OCI-LY3 (cell line): Measurements from ENCODE around the gene UBLCP1.

Experiments used
- H2AFZ ChIP-seq: fragments of 200-600, 300-600 bp; shearing (Covaris generic); 2 replicates; pipeline ENCODE4 v1.6.0; 2014; ENCODE audit warnings: antibody characterized with exemption, low read depth, low read length
- H3K27ac ChIP-seq: fragments of 200-600, 300-600 bp; sonication (generic); 2 replicates; pipeline ENCODE4 v1.5.1; 2014; ENCODE audit warnings: mild to moderate bottlenecking, low read length, moderate library complexity, mixed read lengths
- H3K27me3 ChIP-seq: fragments of 200-600, 300-600 bp; sonication (generic); 2 replicates; pipeline ENCODE4 v1.6.1; 2014; ENCODE audit warnings: low read depth, low read length, mixed read lengths
- H3K36me3 ChIP-seq: fragments of 200-600, 300-600 bp; sonication (generic); replicated peaks from 2 replicates; pipeline ENCODE3; 2014; ENCODE audit warnings: low read depth, low read length, mixed read lengths
- H3K4me1 ChIP-seq: fragments of 300-600, 200-600 bp; sonication (generic); 2 replicates; pipeline ENCODE4 v1.6.1; 2014; ENCODE audit warnings: low read length, mixed read lengths
- H3K4me2 ChIP-seq: fragments of 200-600, 300-600 bp; sonication (generic); 2 replicates; pipeline ENCODE4 v1.6.1; 2014; ENCODE audit warnings: low read length, mixed read lengths
- H3K4me3 ChIP-seq: fragments of 300-600, 200-600 bp; sonication (generic); 2 replicates; pipeline ENCODE4 v1.5.1; 2014; ENCODE audit warnings: antibody characterized with exemption, mild to moderate bottlenecking, low read length, moderate library complexity
- H3K79me2 ChIP-seq: fragments of 300-600, 200-600 bp; shearing (Covaris generic); 2 replicates; pipeline ENCODE4 v1.6.1; 2014; ENCODE audit warnings: mild to moderate bottlenecking, low read length, mixed read lengths
- H3K9ac ChIP-seq: fragments of 300-600, 200-600 bp; shearing (Covaris generic); 2 replicates; pipeline ENCODE4 v1.6.0; 2014; ENCODE audit warnings: mild to moderate bottlenecking, low read length, moderate library complexity
- H3K9me3 ChIP-seq: fragments of 200-600, 300-600 bp; shearing (Covaris generic); 2 replicates; pipeline ENCODE4 v1.6.1; 2014; ENCODE audit warnings: low read length, mixed read lengths; ENCODE audit not compliant: insufficient read depth
- H4K20me1 ChIP-seq: fragments of 200-600, 300-600 bp; sonication (generic); 2 replicates; pipeline ENCODE4 v1.6.1; 2016; ENCODE audit warnings: low read length, mixed read lengths; ENCODE audit not compliant: insufficient read depth
- EZH2phosphoT487 ChIP-seq: fragments of 200-600 bp; shearing (Covaris generic); IDR thresholded peaks from 2 replicates; pipeline ENCODE4 v1.6.1; 2018; ENCODE audit warnings: antibody characterized with exemption, mixed run types, low read depth
- TF ChIP-seq, protein P1 (sequence below): fragments of 200-600, 300-600 bp; sonication (generic); IDR thresholded peaks from 2 replicates; pipeline ENCODE4 v1.5.1; 2014; ENCODE audit warnings: antibody characterized with exemption, low read length, low read depth

The UBLCP1 gene

DNA sequence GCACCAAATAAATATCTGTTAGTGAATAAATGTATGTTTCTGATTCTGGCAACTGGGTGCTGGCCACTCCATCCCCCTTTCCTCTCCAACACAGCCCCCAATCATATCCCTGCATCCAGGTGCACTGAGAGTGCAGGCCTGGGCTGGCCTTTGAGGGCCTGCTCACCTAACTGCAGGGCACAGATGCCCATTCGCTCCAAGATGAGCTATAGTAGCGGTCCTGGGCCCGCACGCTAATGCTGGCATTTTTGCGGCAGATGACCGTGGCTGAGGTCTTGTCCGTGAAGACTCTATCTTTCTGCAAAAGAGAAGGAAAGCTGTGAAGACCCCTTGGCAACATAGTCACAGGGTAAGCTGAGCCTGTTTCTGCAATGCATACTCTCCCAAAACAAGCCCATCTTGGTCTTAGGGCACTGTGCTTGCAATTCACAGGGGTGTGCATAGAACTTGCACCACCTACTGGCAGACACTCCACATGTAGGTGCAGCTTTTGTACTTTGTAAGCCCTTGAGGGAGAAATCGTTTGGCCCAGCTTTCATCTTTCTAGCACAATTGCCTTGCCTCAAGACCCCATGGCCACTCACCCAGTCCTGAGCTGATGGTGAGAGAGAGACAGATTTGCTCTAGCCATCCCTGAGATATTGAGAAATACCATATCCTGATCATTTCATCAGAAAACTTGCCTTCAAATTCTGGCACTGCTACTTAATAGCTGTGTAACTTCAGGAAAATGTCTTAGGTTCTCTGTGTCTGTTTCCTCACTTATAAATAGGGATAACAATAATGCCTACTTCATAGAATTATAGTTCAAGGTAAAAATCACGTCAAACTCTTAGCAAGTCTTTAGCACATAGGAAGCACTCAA lies 53.7 kb downstream of the UBLCP1 start:
- TF ChIP-seq, protein P1, sequence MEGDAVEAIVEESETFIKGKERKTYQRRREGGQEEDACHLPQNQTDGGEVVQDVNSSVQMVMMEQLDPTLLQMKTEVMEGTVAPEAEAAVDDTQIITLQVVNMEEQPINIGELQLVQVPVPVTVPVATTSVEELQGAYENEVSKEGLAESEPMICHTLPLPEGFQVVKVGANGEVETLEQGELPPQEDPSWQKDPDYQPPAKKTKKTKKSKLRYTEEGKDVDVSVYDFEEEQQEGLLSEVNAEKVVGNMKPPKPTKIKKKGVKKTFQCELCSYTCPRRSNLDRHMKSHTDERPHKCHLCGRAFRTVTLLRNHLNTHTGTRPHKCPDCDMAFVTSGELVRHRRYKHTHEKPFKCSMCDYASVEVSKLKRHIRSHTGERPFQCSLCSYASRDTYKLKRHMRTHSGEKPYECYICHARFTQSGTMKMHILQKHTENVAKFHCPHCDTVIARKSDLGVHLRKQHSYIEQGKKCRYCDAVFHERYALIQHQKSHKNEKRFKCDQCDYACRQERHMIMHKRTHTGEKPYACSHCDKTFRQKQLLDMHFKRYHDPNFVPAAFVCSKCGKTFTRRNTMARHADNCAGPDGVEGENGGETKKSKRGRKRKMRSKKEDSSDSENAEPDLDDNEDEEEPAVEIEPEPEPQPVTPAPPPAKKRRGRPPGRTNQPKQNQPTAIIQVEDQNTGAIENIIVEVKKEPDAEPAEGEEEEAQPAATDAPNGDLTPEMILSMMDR: peak; percentile 55
- no peak for TF ChIP-seq EZH2phosphoT487
- Histone ChIP-seq H3K27me3 (no peaks in the 10 kb centered on the region), H3K4me2 (no peak overlapping the region)

DNA sequence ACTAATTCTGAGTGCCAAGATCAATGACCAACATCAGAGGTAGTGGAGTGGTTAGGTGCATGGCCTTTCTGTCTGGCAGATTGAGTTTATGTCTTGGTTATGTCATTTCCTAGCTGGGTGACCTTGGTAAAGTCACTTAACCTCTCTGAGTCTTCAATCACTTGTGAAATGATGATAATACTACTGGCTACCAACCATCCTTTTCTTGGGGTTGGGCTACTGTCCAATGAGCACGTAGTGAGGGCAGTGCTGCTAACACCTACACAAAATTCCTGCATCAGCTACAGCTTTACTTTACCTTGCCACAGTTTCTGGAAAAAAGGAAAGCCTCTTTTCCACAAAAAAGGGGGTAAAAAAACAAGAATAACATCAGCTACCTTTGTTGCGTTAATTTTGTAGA lies 54.8 kb downstream of the UBLCP1 start:
- Histone ChIP-seq H3K4me2 (no peak overlapping the region), H3K9me3 (no peaks in the 10 kb centered on the region), H3K27ac (no peak overlapping the region), H4K20me1 (no peaks in the 10 kb centered on the region), H2AFZ (no peak overlapping the region), H3K27me3 (no peaks in the 10 kb centered on the region), H3K79me2 (no peaks in the 10 kb centered on the region), H3K9ac (no peak overlapping the region), H3K4me3 (no peak overlapping the region), H3K36me3 (peaks cover 76% of the 10 kb centered on the region), H3K4me1 (peaks cover 13% of the 10 kb centered on the region)
- no peak for TF ChIP-seq EZH2phosphoT487
- TF ChIP-seq, protein P1: no peak

More for the DNA sequence above, 53.7 kb downstream of the UBLCP1 start:
- Histone ChIP-seq H3K27ac (no peak overlapping the region), H3K9ac (no peak overlapping the region), H3K4me1 (peaks cover 4% of the 10 kb centered on the region), H2AFZ (no peak overlapping the region), H3K9me3 (no peaks in the 10 kb centered on the region), H3K4me3 (no peak overlapping the region), H4K20me1 (no peaks in the 10 kb centered on the region), H3K36me3 (peaks cover 65% of the 10 kb centered on the region), H3K79me2 (no peaks in the 10 kb centered on the region)

DNA sequence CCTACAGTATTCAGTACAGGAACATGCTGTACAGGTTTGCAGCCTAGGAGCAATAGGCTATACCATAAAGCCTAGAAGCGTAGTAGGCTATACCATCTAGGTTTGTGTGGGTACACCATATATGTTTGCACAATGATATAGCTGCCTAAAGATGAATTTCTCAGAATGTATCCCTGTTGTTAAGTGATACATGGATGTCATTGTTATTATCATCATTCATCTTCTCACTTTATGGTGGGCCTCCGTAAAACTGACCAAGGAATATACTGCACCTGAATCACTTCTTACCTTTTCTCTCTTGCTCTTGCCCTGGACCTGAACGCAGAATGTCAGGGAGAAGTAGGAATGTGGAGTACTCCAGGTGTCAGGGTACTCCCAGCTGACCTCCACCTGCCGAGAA lies 55.4 kb downstream of the UBLCP1 start:
- no peak overlapping the region for H3K27ac ChIP-seq
- peaks cover 82% of the 10 kb centered on the region for H3K36me3 ChIP-seq
- peaks cover 5% of the 10 kb centered on the region; the same call in 1 of the 2 replicates for H3K79me2 ChIP-seq
- no peaks in the 10 kb centered on the region for H3K27me3 ChIP-seq
- no peak overlapping the region for H3K4me3 ChIP-seq
- no peaks in the 10 kb centered on the region for H3K9me3 ChIP-seq
- H3K4me1 ChIP-seq: peaks cover 19% of the 10 kb centered on the region
- no peak overlapping the region for H3K9ac ChIP-seq
- H4K20me1 ChIP-seq: no peaks in the 10 kb centered on the region
- H2AFZ ChIP-seq: no peak overlapping the region
- no peak overlapping the region for H3K4me2 ChIP-seq
- no peak for TF ChIP-seq EZH2phosphoT487
- TF ChIP-seq, protein P1: no peak

DNA sequence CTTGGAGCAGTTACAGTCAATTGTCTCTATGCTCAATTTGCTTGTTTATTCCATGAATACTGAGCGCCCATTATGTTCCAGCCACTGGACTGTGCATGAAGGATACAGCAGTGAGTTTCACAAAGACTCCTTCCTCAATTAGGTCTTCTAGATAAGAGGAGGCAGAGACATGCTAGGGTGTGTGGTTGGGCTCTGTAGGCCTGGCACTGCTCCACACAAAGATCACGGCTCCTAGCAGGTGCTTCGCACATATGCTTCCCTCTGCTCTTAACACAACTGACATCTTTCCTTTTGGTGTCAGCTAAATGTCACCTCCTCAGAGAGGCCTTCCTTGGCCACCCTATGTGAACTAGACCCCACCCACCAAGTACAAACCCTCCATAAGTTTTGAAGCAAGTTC lies 56.3 kb downstream of the UBLCP1 start:
- Histone ChIP-seq H3K4me2 (no peak overlapping the region), H3K9me3 (no peaks in the 10 kb centered on the region), H3K79me2 (peaks cover 10% of the 10 kb centered on the region; the same call in 1 of the 2 replicates), H3K4me3 (no peak overlapping the region), H3K27ac (no peak overlapping the region), H3K9ac (no peak overlapping the region), H3K27me3 (no peaks in the 10 kb centered on the region), H3K4me1 (peaks cover 24% of the 10 kb centered on the region), H2AFZ (no peak overlapping the region), H3K36me3 (peaks cover 85% of the 10 kb centered on the region), H4K20me1 (no peaks in the 10 kb centered on the region)
- TF ChIP-seq, protein P1: no peak
- no peak for TF ChIP-seq EZH2phosphoT487
